ENCODE data around the gene CECR2.

The CECR2 gene

GRCh38 chr22:17471886-17472535 is 102.8 kb downstream of the CECR2 start:
- no peak for DNase-seq

GRCh38 chr22:17472932-17473331 is 103.7 kb downstream of the CECR2 start:
- no peak for DNase-seq

GRCh38 chr22:17475318-17476230 is 106.3 kb downstream of the CECR2 start:
- no peak for DNase-seq

GRCh38 chr22:17476838-17477237 is 107.6 kb downstream of the CECR2 start:
- DNase-seq, result no peak

- DNase-seq, result no peak
These were observed 108.2 kb downstream of the CECR2 start for GRCh38 chr22:17477391-17477833.

- no peak for DNase-seq
These were observed 109.9 kb downstream of the CECR2 start for GRCh38 chr22:17479135-17479534.

- DNase-seq, result no peak
These were observed 112.2 kb downstream of the CECR2 start for GRCh38 chr22:17481424-17481823.

- no peak for DNase-seq
These were observed 114.6 kb downstream of the CECR2 start for GRCh38 chr22:17483688-17484372.

- DNase-seq, result no peak
These were observed 115.3 kb downstream of the CECR2 start for GRCh38 chr22:17484608-17485007.

GRCh38 chr22:17486313-17486712 is 117.1 kb downstream of the CECR2 start:
- DNase-seq, result no peak

- DNase-seq, result no peak
These were observed 117.5 kb downstream of the CECR2 start for GRCh38 chr22:17486719-17487118.

- DNase-seq, result no peak
These were observed 119.8 kb downstream of the CECR2 start for GRCh38 chr22:17489101-17489500.

- no peak for DNase-seq
These were observed 121.9 kb downstream of the CECR2 start for GRCh38 chr22:17491090-17491640.

GRCh38 chr22:17492247-17492646 is 123.0 kb downstream of the CECR2 start:
- no peak for DNase-seq

GRCh38 chr22:17493419-17493981 is 124.2 kb downstream of the CECR2 start:
- DNase-seq, result no peak

GRCh38 chr22:17496841-17497240 is 127.6 kb downstream of the CECR2 start:
- DNase-seq, result no peak

- DNase-seq, result peak; percentile 11
These were observed 132.5 kb downstream of the CECR2 start for GRCh38 chr22:17501679-17502285.

GRCh38 chr22:17508110-17508509 is 138.8 kb downstream of the CECR2 start:
- no peak for DNase-seq

- DNase-seq, result no peak
These were observed 143.7 kb downstream of the CECR2 start for GRCh38 chr22:17512960-17513359.

GRCh38 chr22:17513612-17514011 is 144.4 kb downstream of the CECR2 start:
- DNase-seq, result no peak

GRCh38 chr22:17514084-17514483 is 144.8 kb downstream of the CECR2 start:
- no peak for DNase-seq

GRCh38 chr22:17518406-17518805 is 149.1 kb downstream of the CECR2 start:
- DNase-seq, result no peak

All from stimulated activated CD4-positive, alpha-beta T cell treated with anti-CD3 and anti-CD28 coated beads, Interleukin-15, amount 100 ng/mL, for 24 hours (primary cell).